GM21447 (cell line): ENCODE measurements around the gene GLI1.
"Not testable (repeated sequence)": the region's sequence is repeated elsewhere in the genome, so short reads cannot be mapped to it uniquely, and the experiment has no call there.

Experiments
- ATAC-seq: cut with Tn5 transposase; IDR thresholded peaks from one replicate; pipeline ENCODE4 v1.9.1; 2021; ENCODE audit not compliant: unreplicated experiment

Gene GLI1

DNA sequence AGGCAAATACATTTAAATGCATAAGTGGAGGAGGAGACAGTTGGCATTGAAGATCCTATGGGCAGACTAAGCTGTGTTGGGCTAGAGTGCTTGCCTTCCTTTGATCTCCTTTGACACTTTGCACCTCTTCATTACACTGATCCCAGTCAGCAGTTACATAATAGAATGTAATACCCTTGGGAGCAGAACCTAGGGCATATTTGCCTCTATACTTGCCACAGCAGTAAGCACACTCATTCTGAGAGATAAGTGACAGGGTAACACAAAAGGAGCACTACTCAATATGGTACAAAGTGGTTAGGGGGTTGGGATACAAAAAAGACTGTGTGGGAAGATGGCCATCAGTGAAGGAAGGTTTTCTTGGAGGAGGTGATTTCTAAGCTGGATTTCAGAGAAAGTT lies 37.2 kb downstream of the GLI1 start:
- no peak for ATAC-seq

DNA sequence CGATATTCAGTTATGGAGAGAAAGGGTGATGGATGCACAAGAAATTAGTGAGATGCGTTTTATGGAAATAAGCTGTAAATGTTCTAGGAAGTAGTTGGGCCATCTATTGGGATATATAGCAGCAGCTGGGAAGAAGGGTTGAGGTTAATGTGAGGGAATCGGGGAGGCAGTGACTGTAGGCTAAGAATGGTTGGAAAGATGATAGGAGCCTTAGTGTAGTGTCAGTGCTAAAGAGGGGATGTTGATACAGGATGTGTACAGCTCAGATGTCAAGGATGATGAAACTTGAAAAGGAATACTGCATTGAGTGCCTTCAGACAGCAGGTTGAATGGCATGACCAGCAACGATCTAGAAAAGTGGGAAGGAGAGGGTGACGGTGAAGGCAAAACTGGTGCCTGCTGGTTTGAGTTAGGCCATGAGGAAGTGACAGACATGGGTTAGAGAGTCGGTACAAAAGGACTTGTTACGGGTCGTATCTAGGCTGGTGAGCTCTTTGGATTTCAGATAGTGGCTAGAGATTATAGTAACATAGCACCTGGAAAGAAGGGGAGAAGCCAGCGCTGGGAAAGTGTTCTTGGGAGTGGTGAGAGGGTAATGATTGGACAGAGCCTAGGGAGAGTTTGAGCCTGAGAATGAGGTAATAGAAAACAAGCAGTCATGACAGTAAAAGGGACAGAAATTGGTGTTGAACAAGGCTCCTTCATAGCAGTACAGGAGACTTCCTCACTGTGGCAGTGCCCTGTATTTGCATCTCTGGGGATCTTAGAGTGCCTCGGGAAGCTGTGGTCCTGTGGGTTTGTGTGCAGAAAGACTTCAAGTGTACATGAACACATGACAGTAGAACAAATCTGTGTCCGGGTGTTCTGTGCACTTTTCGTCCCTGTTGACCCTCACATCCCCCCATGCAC lies 37.9 kb downstream of the GLI1 start:
- ATAC-seq: no peak

- ATAC-seq: no peak
These were observed 38.5 kb downstream of the GLI1 start for GRCh38 chr12:57498132-57498502.

GRCh38 chr12:57498571-57498970 lies 39.0 kb downstream of the GLI1 start:
- no peak for ATAC-seq

GRCh38 chr12:57500213-57500612 lies 40.6 kb downstream of the GLI1 start:
- ATAC-seq: no peak

DNA sequence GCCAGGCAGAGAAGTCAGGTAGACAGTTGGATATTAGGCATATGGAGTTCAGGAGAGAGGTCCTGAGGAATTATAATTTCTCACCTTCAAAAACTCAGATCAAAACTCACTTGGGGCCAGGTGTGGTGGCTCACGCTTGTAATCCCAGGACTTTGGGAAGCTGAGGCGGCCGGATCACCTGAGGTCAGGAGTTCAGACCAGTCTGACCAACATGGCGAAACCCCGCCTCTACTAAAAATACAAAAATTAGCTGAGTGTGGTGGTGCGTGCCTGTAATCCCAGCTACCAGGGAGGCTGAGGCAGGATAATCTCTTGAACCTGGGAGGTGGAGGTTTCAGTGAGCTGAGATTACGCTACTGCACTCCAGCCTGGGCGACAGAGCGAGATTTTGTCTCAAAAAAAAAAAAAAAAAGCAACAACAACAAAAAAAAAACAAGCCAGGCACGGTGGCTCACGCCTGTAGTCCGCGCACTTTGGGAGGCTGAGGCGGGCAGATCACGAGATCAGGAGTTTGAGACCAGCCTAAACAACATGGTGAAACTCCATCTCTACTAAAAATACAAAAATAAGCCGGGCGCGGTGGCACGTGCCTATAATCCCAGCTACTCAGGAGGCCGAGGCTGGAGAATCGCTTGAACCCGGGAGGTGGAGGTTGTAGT lies 42.9 kb downstream of the GLI1 start:
- ATAC-seq: not testable (repeated sequence)

DNA sequence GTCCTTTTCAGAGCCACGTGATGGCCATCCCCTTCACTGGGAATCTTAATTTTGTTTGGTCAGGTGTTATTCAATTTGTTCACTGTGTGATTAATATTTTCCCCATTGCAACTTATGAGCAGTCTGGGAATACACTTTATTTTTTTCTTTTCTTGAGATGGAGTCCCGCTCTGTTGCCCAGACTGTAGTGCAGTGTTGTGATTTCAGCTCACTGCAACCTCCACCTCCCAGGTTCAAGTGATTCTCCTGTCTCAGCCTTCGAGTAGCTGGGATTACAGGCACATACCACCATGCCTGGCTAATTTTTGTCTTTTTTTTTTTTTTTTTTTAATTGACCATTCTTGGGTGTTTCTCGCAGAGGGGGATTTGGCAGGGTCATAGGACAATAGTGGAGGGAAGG lies 47.0 kb downstream of the GLI1 start:
- ATAC-seq: not testable (repeated sequence)

DNA sequence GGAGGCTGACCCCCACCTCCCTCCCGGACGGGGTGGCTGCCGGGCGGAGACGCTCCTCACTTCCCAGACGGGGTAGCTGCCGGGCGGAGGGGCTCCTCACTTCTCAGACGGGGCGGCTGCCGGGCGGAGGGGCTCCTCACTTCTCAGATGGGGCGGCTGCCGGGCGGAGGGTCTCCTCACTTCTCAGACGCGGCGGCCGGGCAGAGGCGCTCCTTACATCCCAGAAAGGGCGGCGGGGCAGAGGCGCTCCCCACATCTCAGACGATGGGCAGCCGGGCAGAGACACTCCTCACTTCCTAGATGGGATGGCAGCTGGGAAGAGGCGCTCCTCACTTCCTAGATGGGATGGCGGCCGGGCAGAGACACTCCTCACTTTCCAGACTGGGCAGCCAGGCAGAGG lies 48.2 kb downstream of the GLI1 start:
- ATAC-seq: not testable (repeated sequence)

DNA sequence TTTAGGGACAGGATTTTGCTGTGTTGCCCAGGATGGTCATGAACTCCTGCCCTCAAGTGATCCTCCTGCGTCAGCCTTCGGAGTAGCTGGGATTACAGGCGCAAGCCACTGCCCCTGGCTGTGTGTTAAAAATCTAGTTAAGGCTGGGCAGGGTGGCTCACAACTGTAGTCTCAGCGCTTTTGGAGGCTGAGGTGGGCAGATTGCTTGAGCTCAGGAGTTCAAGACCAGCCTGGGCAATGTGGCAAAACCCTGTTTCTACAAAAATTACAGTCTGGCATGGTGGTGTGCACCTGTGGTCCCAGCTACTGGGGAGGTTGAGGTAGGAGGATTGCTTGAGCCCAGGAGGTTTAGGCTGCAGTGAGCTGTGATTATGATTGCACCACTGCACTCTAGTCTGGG lies 51.6 kb downstream of the GLI1 start:
- ATAC-seq: no peak

- no peak for ATAC-seq
These were observed 52.2 kb downstream of the GLI1 start for GRCh38 chr12:57511588-57512325.

- ATAC-seq: no peak
These were observed 53.1 kb downstream of the GLI1 start for GRCh38 chr12:57512665-57513064.

DNA sequence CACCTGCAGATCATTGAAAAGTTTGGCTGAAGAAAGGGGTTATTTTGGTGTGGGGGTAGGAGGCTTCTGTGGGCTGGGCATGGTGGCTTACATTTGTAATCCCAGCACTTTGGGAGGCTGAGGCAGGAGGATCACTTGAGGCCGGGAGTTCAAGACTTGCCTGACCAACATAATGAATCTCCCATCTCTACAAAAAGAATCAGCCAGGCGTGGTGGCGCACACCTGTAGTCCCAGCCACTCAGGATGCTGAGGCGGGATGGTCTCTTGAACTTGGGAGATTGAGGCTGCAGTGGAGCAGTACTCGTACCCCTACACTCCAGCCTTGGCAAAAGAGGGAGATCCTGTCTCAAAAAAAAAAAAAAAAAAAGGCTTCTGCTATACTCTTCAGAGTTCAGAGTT lies 53.7 kb downstream of the GLI1 start:
- ATAC-seq: no peak

DNA sequence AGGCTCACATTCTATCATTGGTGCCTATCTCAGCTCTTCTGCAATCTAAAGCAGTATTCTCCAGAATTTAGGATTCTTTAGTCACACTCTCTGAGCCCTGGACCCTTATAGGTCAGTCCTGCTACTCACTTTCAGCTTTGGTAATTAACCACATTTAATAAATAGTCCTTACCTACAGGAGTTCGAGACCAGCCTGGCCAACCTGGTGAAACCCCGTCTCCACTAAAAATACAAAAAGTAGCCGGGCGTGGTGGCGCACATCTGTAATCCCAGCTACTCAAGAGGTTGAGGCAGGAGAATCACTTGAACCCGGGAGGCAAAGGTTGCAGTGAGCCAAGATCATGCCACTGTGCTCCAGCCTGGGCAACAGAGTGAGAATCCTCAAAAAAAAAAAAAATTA lies 54.1 kb downstream of the GLI1 start:
- not testable (repeated sequence) for ATAC-seq

DNA sequence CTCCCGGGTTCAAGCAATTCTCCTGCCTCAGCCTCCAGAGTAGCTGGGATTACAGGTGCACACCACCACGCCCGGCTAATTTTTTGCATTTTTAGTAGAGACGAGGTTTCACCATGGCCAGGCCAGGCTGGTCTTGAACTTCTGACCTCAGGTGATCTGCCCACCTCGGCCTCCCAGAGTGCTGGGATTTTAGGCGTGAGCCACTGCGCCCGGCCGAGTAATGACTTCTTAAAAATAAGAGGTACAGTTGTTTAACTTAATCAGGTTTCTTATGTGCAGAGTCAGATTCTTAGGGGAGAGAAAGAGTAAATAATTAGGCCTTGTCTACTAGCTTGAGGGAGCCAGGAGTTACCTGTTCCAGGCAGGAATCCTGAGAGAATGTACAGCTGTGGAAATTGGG lies 54.7 kb downstream of the GLI1 start:
- not testable (repeated sequence) for ATAC-seq

DNA sequence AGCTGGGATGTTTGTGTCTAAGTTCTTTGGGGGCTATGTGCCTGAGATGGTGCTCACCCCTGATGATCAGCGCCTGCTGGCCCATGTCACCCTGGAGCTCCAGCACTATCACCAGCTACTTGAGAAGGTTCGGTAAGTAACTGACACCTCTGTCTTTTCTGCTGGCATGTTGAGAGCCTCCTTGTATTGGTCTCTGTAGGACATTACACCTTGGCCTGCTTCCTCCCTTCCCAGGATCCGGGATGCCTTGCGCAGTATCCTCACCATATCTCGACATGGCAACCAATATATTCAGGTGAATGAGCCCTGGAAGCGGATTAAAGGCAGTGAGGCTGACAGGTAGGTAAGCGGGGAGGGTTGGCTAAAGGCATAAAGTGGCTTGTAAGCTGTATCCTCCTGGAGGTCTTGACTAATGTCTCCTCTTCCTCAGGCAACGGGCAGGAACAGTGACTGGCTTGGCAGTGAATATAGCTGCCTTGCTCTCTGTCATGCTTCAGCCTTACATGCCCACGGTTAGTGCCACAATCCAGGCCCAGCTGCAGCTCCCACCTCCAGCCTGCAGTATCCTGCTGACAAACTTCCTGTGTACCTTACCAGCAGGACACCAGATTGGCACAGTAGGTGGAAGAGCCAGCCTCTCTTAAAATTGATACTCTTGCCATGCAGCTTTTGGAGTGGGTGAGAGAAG lies 55.3 kb downstream of the GLI1 start:
- no peak for ATAC-seq

GRCh38 chr12:57515408-57515933 lies 55.9 kb downstream of the GLI1 start:
- no peak for ATAC-seq

DNA sequence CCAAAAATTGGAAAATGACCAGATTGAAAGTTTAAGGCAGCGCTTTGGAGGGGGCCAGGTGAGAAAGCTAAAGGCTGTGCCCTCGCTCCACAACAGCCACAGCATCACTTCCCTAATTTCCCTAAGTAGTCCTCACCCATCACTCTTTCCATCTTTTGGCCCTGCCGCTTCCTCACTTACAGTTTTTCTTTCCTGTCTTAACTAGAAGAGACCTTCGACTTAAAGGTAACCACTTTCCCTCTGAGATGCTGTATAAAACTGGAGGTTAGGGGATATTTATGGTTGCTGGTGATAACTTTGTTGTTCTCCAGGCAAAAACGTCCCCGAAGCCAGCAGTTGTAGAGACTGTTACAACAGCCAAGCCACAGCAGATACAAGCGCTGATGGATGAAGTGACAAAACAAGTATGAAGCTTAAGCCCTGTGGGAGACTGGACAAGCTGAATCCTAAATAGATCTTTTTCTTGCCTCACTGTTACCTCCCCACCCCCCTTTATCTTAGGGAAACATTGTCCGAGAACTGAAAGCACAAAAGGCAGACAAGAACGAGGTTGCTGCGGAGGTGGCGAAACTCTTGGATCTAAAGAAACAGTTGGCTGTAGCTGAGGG lies 56.5 kb downstream of the GLI1 start:
- no peak for ATAC-seq

- ATAC-seq: no peak
These were observed 57.1 kb downstream of the GLI1 start for GRCh38 chr12:57516617-57517153.

GRCh38 chr12:57517187-57517586 lies 57.6 kb downstream of the GLI1 start:
- no peak for ATAC-seq

DNA sequence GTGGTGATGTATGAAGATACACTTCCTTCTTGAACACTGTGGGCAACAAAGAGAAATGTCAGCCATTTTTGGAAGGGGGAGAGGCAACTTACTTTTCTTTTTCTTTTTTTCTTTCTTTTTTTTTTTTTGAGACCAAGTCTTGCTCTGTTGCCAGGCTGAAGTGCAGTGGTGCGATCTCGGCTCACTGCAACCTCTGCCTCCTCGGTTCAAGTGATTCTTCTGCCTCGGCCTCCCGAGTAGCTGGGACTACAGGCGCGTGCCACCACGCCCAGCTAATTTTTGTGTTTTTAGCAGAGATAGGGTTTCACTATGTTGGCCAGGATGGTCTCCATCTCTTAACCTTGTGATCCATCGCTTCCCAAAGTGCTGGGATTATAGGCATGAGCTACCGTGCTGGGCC lies 58.1 kb downstream of the GLI1 start:
- ATAC-seq: not testable (repeated sequence)
